GM23338 (cell line): Measurements from ENCODE around the gene CWC22. TPM values are rescaled to one million over a fixed set of nuclear protein-coding genes. Genes with fewer than 3 reads are reported as not detected.

Source experiments
- ATAC-seq: fragments of 200-7000 bp; cut with Tn5 transposase; 3 replicates; pipeline ENCODE4 v1.9.1; 2020
- DNase-seq: peaks from one replicate; pipeline ENCODE4 v3.0.0-alpha.2; 2015; ENCODE audit warnings: low spot score
- H2AFZ ChIP-seq: fragments of 200-600 bp; sonication (generic); 2 replicates; pipeline ENCODE4 v1.8.0; 2016; ENCODE audit warnings: antibody characterized with exemption, mild to moderate bottlenecking, moderate library complexity
- H3F3A ChIP-seq: fragments of 200-600 bp; sonication (generic); replicated peaks from 2 replicates; pipeline ENCODE4 v1.8.0; 2017; ENCODE audit warnings: antibody characterized with exemption, mixed run types, low read depth
- H3K27ac ChIP-seq: fragments of 200-600 bp; sonication (generic); 2 replicates; pipeline ENCODE4 v1.6.1; 2016; ENCODE audit warnings: low read depth
- H3K27me3 ChIP-seq: fragments of 200-600 bp; sonication (generic); 2 replicates; pipeline ENCODE4 v1.8.0; 2016; ENCODE audit warnings: mild to moderate bottlenecking, mixed run types, moderate library complexity; ENCODE audit not compliant: insufficient read depth
- H3K36me3 ChIP-seq: fragments of 200-600 bp; sonication (generic); 2 replicates; pipeline ENCODE4 v1.8.0; 2016; ENCODE audit warnings: mild to moderate bottlenecking; ENCODE audit not compliant: insufficient read depth
- H3K4me1 ChIP-seq: fragments of 200-600 bp; sonication (generic); 2 replicates; pipeline ENCODE4 v1.8.0; 2016; ENCODE audit warnings: mild to moderate bottlenecking, moderate library complexity; ENCODE audit not compliant: insufficient read depth
- H3K4me2 ChIP-seq: fragments of 200-600 bp; sonication (generic); 2 replicates; pipeline ENCODE4 v1.7.1; 2017; ENCODE audit warnings: mixed run types
- H3K4me3 ChIP-seq: fragments of 200-600 bp; sonication (generic); 2 replicates; pipeline ENCODE4 v1.6.1; 2016; ENCODE audit warnings: mixed run types
- H3K79me2 ChIP-seq: fragments of 200-600 bp; sonication (generic); replicated peaks from 2 replicates; pipeline ENCODE4 v1.8.0; 2017; ENCODE audit warnings: mild to moderate bottlenecking; ENCODE audit not compliant: insufficient read depth
- H3K9me2 ChIP-seq: fragments of 200-600 bp; sonication (generic); 2 replicates; pipeline ENCODE4 v1.8.0; 2017; ENCODE audit not compliant: insufficient read depth
- H4K20me1 ChIP-seq: fragments of 200-600 bp; sonication (generic); replicated peaks from 2 replicates; pipeline ENCODE4 v1.8.0; 2017; ENCODE audit warnings: mild to moderate bottlenecking; ENCODE audit not compliant: insufficient read depth
- H3K27ac Mint-ChIP-seq: 2 replicates; pipeline ENCODE4 v1.8.0; 2020; ENCODE audit warnings: inconsistent platforms, mild to moderate bottlenecking, moderate library complexity, mixed read lengths
- H3K27me3 Mint-ChIP-seq: 3 replicates; pipeline ENCODE4 v1.8.0; 2022; ENCODE audit warnings: low read depth, mild to moderate bottlenecking, moderate library complexity, mixed read lengths, inconsistent platforms; ENCODE audit not compliant: insufficient read depth, poor library complexity
- H3K36me3 Mint-ChIP-seq: 3 replicates; pipeline ENCODE4 v1.8.0; 2021; ENCODE audit warnings: low read depth, mild to moderate bottlenecking, inconsistent platforms, moderate library complexity, mixed read lengths
- H3K4me1 Mint-ChIP-seq: 3 replicates; pipeline ENCODE4 v1.8.0; 2020; ENCODE audit warnings: mild to moderate bottlenecking, inconsistent platforms, mixed read lengths
- H3K4me3 Mint-ChIP-seq: 3 replicates; pipeline ENCODE4 v1.8.0; 2021; ENCODE audit warnings: moderate library complexity, mild to moderate bottlenecking, inconsistent platforms, mixed read lengths
- H3K9me3 Mint-ChIP-seq: 3 replicates; pipeline ENCODE4 v1.8.0; 2020; ENCODE audit warnings: moderate library complexity, mild to moderate bottlenecking, inconsistent platforms, mixed read lengths
- CREB1 ChIP-seq: fragments of 250-450 bp; sonication (Bioruptor Pico); IDR thresholded peaks from 2 replicates; pipeline ENCODE4 v1.5.0; 2020; ENCODE audit warnings: low read depth, mild to moderate bottlenecking, moderate library complexity
- CTCF ChIP-seq, 2 experiments: fragments of 200-600 bp in 1 of 2; sonication (generic) in 1 of 2; conservative IDR thresholded peaks; 2 replicates each; pipeline versions ENCODE4 v1.5.1 to v1.6.1; 2016 to 2017; ENCODE audit warnings: antibody characterized with exemption in 2 of 2, low read depth in 2 of 2, mild to moderate bottlenecking in 2 of 2, moderate library complexity in 1 of 2
- ETS1 ChIP-seq: IDR thresholded peaks from 2 replicates; pipeline ENCODE4 v1.6.1; 2016; ENCODE audit warnings: antibody characterized with exemption
- EZH2 ChIP-seq: fragments of 200-600 bp; sonication (generic); IDR thresholded peaks from one replicate; pipeline ENCODE4 v1.8.0; 2017; ENCODE audit warnings: antibody characterized with exemption, mild to moderate bottlenecking, low read depth; ENCODE audit not compliant: unreplicated experiment
- EZH2phosphoT487 ChIP-seq: fragments of 200-600 bp; sonication (generic); IDR thresholded peaks from one replicate; pipeline ENCODE4 v1.8.1; 2018; ENCODE audit warnings: antibody characterized with exemption; ENCODE audit not compliant: unreplicated experiment
- JUNB ChIP-seq: IDR thresholded peaks from one replicate; pipeline ENCODE4 v1.6.1; 2016; ENCODE audit warnings: antibody characterized with exemption; ENCODE audit not compliant: unreplicated experiment
- NANOG ChIP-seq: IDR thresholded peaks from 2 replicates; pipeline ENCODE4 v1.6.1; 2016; ENCODE audit warnings: antibody characterized with exemption, borderline replicate concordance
- POLR2AphosphoS5 ChIP-seq: IDR thresholded peaks from 2 replicates; pipeline ENCODE4 v1.6.1; 2016; ENCODE audit warnings: antibody characterized with exemption, low read depth
- REST ChIP-seq: IDR thresholded peaks from one replicate; pipeline ENCODE4 v1.6.1; 2018; ENCODE audit warnings: antibody characterized with exemption; ENCODE audit not compliant: unreplicated experiment
- STAT1 ChIP-seq: IDR thresholded peaks from one replicate; pipeline ENCODE4 v1.6.1; 2016; ENCODE audit warnings: antibody characterized with exemption; ENCODE audit not compliant: unreplicated experiment
- ZNF114 ChIP-seq: fragments of 250-450 bp; sonication (Bioruptor Pico); IDR thresholded peaks from 2 replicates; pipeline ENCODE4 v1.5.0; 2020; ENCODE audit warnings: mild to moderate bottlenecking, moderate library complexity
- ZNF331 ChIP-seq: fragments of 250-450 bp; sonication (Bioruptor Pico); IDR thresholded peaks from 2 replicates; pipeline ENCODE4 v1.5.0; 2020; ENCODE audit warnings: low read depth, mild to moderate bottlenecking, moderate library complexity
- polyA plus RNA-seq: library from polyadenylated mRNA; unstranded; fragments of >200 nt; fragmentation: Nextera tagmentation; extraction: Ambion mirVana; gene quantifications from 2 replicates; pipeline ENCODE4 v1.2.1, GENCODE V29; 2016
- total RNA-seq: library from RNA; depleted of rRNA; stranded (reverse); fragments of >200 nt; shearing (Covaris generic); gene quantifications from 2 replicates; pipeline ENCODE4 v1.2.3, GENCODE V29; 2014
- TF ChIP-seq, protein P1 (sequence below): fragments of 250-450 bp; sonication (Bioruptor Pico); IDR thresholded peaks from 2 replicates; pipeline ENCODE4 v1.5.0; 2020; ENCODE audit warnings: mild to moderate bottlenecking, moderate library complexity

CWC22 gene
- total and polyA plus RNA-seq, 2 experiments from 2014 or later = 36.0 to 38.3 TPM

- no peaks in the 10 kb centered on the region for H3K9me3 Mint-ChIP-seq
- no peak for DNase-seq
- peaks cover 12% of the 10 kb centered on the region; the same call in 1 of the 2 replicates for H4K20me1 ChIP-seq
- no peak overlapping the region for H3K27ac ChIP-seq
- H2AFZ ChIP-seq = no peak overlapping the region
- H3K27ac Mint-ChIP-seq = no peak overlapping the region
- H3K4me1 ChIP-seq = peaks cover 13% of the 10 kb centered on the region
- no peak overlapping the region for H3K4me3 Mint-ChIP-seq
- no peak overlapping the region for H3K4me3 ChIP-seq
- H3K27me3 Mint-ChIP-seq = peaks cover 7% of the 10 kb centered on the region
- H3K9me2 ChIP-seq = no peaks in the 10 kb centered on the region
- H3K4me2 ChIP-seq = no peak overlapping the region
- H3K4me1 Mint-ChIP-seq = peaks cover 29% of the 10 kb centered on the region
- no peaks in the 10 kb centered on the region for H3F3A ChIP-seq
- TF ChIP-seq EZH2 (no peak), REST (no peak), CTCF (conservative IDR thresholded peaks at IDR 0.05; ENCODE audit: low read depth in 2 of 2) (no peak), NANOG (no peak), ETS1 (no peak), POLR2AphosphoS5 (no peak), CREB1 (CRISPR knock-in tag) (no peak), ZNF331 (no peak), JUNB (no peak), STAT1 (no peak), ZNF114 (CRISPR knock-in tag) (no peak), EZH2phosphoT487 (no peak)
- TF ChIP-seq, protein P1, sequence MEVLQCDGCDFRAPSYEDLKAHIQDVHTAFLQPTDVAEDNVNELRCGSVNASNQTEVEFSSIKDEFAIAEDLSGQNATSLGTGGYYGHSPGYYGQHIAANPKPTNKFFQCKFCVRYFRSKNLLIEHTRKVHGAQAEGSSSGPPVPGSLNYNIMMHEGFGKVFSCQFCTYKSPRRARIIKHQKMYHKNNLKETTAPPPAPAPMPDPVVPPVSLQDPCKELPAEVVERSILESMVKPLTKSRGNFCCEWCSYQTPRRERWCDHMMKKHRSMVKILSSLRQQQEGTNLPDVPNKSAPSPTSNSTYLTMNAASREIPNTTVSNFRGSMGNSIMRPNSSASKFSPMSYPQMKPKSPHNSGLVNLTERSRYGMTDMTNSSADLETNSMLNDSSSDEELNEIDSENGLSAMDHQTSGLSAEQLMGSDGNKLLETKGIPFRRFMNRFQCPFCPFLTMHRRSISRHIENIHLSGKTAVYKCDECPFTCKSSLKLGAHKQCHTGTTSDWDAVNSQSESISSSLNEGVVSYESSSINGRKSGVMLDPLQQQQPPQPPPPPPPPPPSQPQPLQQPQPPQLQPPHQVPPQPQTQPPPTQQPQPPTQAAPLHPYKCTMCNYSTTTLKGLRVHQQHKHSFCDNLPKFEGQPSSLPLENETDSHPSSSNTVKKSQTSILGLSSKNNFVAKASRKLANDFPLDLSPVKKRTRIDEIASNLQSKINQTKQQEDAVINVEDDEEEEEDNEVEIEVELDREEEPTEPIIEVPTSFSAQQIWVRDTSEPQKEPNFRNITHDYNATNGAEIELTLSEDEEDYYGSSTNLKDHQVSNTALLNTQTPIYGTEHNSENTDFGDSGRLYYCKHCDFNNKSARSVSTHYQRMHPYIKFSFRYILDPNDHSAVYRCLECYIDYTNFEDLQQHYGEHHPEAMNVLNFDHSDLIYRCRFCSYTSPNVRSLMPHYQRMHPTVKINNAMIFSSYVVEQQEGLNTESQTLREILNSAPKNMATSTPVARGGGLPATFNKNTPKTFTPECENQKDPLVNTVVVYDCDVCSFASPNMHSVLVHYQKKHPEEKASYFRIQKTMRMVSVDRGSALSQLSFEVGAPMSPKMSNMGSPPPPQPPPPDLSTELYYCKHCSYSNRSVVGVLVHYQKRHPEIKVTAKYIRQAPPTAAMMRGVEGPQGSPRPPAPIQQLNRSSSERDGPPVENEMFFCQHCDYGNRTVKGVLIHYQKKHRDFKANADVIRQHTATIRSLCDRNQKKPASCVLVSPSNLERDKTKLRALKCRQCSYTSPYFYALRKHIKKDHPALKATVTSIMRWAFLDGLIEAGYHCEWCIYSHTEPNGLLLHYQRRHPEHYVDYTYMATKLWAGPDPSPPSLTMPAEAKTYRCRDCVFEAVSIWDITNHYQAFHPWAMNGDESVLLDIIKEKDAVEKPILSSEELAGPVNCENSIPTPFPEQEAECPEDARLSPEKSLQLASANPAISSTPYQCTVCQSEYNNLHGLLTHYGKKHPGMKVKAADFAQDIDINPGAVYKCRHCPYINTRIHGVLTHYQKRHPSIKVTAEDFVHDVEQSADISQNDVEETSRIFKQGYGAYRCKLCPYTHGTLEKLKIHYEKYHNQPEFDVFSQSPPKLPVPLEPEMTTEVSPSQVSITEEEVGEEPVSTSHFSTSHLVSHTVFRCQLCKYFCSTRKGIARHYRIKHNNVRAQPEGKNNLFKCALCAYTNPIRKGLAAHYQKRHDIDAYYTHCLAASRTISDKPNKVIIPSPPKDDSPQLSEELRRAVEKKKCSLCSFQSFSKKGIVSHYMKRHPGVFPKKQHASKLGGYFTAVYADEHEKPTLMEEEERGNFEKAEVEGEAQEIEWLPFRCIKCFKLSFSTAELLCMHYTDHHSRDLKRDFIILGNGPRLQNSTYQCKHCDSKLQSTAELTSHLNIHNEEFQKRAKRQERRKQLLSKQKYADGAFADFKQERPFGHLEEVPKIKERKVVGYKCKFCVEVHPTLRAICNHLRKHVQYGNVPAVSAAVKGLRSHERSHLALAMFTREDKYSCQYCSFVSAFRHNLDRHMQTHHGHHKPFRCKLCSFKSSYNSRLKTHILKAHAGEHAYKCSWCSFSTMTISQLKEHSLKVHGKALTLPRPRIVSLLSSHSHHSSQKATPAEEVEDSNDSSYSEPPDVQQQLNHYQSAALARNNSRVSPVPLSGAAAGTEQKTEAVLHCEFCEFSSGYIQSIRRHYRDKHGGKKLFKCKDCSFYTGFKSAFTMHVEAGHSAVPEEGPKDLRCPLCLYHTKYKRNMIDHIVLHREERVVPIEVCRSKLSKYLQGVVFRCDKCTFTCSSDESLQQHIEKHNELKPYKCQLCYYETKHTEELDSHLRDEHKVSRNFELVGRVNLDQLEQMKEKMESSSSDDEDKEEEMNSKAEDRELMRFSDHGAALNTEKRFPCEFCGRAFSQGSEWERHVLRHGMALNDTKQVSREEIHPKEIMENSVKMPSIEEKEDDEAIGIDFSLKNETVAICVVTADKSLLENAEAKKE (CRISPR knock-in tag) = no peak
- no peaks in the 10 kb centered on the region for H3K36me3 ChIP-seq
- ATAC-seq = no peak
- H3K27me3 ChIP-seq = no peaks in the 10 kb centered on the region
- H3K36me3 Mint-ChIP-seq = 0 out of 3 replicates have a peak, but pooled peaks cover 2% of the 10 kb centered on the region
- H3K79me2 ChIP-seq = peaks cover 95% of the 10 kb centered on the region
Observed at GRCh38 chr2:180002198-180002770, 4.8 kb downstream of the CWC22 start.
